Large intestine (tissue), 3 donors: ENCODE data around the gene OGG1. TPM values are rescaled to one million over a fixed set of nuclear protein-coding genes. Genes with fewer than 3 reads are reported as not detected.

Experiments used
- DNase-seq, 2 donors: peaks; one replicate each; pipeline versions ENCODE4 v3.0.0 to v3.0.0-alpha.2; 2013
- H3K27ac ChIP-seq: one replicate; pipeline ENCODE4 v1.5.1; 2013; ENCODE audit warnings: low read length
- H3K27me3 ChIP-seq: 2 replicates; pipeline ENCODE4 v1.6.1; 2013; ENCODE audit warnings: low read length; ENCODE audit not compliant: control insufficient read depth, insufficient read depth
- H3K36me3 ChIP-seq: 2 replicates; pipeline ENCODE4 v1.6.1; 2013; ENCODE audit warnings: low read length; ENCODE audit not compliant: control insufficient read depth, insufficient read depth
- H3K4me1 ChIP-seq: one replicate; pipeline ENCODE4 v1.6.1; 2013; ENCODE audit warnings: low read length; ENCODE audit not compliant: control insufficient read depth, insufficient read depth
- H3K4me3 ChIP-seq: one replicate; pipeline ENCODE4 v1.5.1; 2013; ENCODE audit warnings: low read length
- H3K9me3 ChIP-seq: one replicate; pipeline ENCODE4 v1.6.1; 2013; ENCODE audit warnings: mild to moderate bottlenecking, low read depth, low read length, moderate library complexity; ENCODE audit not compliant: control insufficient read depth
- WGBS: methylation state at CpG from one replicate; pipeline ENCODE4 v1.1.5; 2013; ENCODE audit warnings: low lambda C conversion rate; ENCODE audit not compliant: insufficient coverage; 5-methylcytosine and 5-hydroxymethylcytosine counted together
- polyA plus RNA-seq: library from polyadenylated mRNA; unstranded; fragments of 120-200 nt; gene quantifications from one replicate; pipeline ENCODE4 v1.2.1, GENCODE V29; 2013

Gene OGG1
- polyA plus RNA-seq, 1 donor = 114 TPM

DNA sequence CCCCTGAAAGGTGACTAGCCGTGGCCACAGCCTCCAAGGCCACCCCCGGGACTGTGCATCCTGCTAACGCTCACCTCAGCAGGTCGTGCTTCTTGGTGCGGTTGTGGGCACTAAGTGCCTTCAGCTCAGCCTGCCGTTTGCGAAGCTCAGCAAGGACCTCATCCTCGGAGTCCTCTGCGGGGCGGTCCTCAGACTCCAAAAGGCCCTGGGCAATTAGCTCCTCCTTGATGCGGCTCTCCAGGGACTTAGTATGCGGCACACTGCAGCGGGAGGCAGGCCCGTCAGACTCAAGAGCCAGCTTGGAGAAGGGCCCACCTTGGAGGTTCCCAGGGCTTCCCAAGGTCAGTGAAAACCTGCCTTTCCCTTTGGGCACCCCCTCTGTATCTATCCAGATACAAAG lies 34.2 kb downstream of the OGG1 start:
- Histone ChIP-seq H3K4me1 (peaks cover 29% of the 10 kb centered on the region), H3K4me3 (no peak overlapping the region), H3K9me3 (no peaks in the 10 kb centered on the region), H3K27ac (no peak overlapping the region), H3K27me3 (no peaks in the 10 kb centered on the region), H3K36me3 (peaks cover 51% of the 10 kb centered on the region)
- DNase-seq = no peak
- WGBS = no CpG with 5 or more reads among the region's 14 CpGs

- DNase-seq = no peak
- Histone ChIP-seq H3K36me3 (peaks cover 59% of the 10 kb centered on the region), H3K9me3 (no peaks in the 10 kb centered on the region), H3K27me3 (no peaks in the 10 kb centered on the region), H3K4me3 (no peak overlapping the region), H3K4me1 (peaks cover 20% of the 10 kb centered on the region), H3K27ac (no peak overlapping the region)
- WGBS = no CpG with 5 or more reads among the region's 4 CpGs
Measured at GRCh38 chr3:9784965-9785364, 35.2 kb downstream of the OGG1 start.

GRCh38 chr3:9785602-9786001 lies 35.9 kb downstream of the OGG1 start:
- H3K4me3 ChIP-seq = no peak overlapping the region
- H3K27ac ChIP-seq = no peak overlapping the region
- DNase-seq = no peak
- H3K4me1 ChIP-seq = peaks cover 14% of the 10 kb centered on the region
- H3K27me3 ChIP-seq = no peaks in the 10 kb centered on the region
- WGBS = 90% methylated on average over 2 of the region's 7 CpGs
- H3K36me3 ChIP-seq = peaks cover 57% of the 10 kb centered on the region
- no peaks in the 10 kb centered on the region for H3K9me3 ChIP-seq

- Histone ChIP-seq H3K4me3 (no peak overlapping the region), H3K27ac (no peak overlapping the region), H3K27me3 (no peaks in the 10 kb centered on the region), H3K36me3 (peaks cover 61% of the 10 kb centered on the region), H3K4me1 (peaks cover 8% of the 10 kb centered on the region), H3K9me3 (no peaks in the 10 kb centered on the region)
- DNase-seq = no peak
- no CpG with 5 or more reads among the region's 7 CpGs for WGBS
Measured at GRCh38 chr3:9786209-9786739, 36.5 kb downstream of the OGG1 start.

- Histone ChIP-seq H3K9me3 (no peaks in the 10 kb centered on the region), H3K36me3 (peaks cover 58% of the 10 kb centered on the region), H3K27ac (no peak overlapping the region), H3K4me3 (no peak overlapping the region), H3K27me3 (no peaks in the 10 kb centered on the region), H3K4me1 (peaks cover 4% of the 10 kb centered on the region)
- peak in 1 of 2 donors; percentile 59 for DNase-seq
- WGBS = 100% methylated on average over 1 of the region's 13 CpGs
Measured at GRCh38 chr3:9786825-9787669, 37.3 kb downstream of the OGG1 start.

DNA sequence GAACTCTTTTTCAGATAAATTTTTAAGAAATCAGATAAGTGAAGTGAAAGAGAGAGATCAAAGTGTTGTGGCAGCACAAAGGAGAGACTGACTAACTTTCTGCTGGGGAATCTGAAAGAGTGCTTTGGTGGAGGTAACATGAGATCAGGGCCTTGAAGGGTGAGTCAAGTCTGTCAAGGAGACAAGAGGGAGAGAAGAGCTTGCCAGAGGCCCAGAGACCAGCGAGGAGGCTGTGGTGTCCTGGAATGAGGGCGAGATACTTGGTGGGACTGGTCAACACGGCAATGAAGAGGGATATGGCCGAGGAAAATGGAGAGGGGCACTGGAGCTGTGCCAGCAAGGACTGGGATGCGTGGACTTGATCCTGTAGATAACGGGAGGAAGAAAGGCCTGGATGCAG lies 38.0 kb downstream of the OGG1 start:
- no peak overlapping the region for H3K4me3 ChIP-seq
- H3K27ac ChIP-seq = no peak overlapping the region
- peaks cover 3% of the 10 kb centered on the region for H3K4me1 ChIP-seq
- H3K27me3 ChIP-seq = no peaks in the 10 kb centered on the region
- no CpG with 5 or more reads among the region's 6 CpGs for whole genome bisulfite sequencing
- H3K9me3 ChIP-seq = no peaks in the 10 kb centered on the region
- H3K36me3 ChIP-seq = peaks cover 55% of the 10 kb centered on the region
- DNase-seq = no peak

DNA sequence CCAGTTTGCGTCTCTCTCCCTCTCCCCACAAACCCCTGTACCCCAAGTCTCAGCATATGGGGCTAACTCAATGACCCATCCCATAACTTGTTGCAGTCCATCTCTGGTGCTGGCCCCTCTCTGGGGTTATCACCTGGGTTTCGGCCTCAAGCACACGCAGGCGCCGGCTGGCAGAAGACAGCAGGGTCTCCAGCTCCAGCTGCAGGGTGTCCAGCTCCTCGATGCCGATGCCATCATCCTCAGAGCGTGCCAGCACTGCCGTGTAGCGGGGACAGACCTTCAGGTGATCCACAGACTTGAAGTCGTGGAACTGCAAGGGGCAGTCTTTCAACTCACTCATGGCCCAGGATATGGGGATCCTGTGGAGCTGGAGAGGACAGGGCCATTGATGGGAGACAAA lies 41.4 kb downstream of the OGG1 start:
- no peak for DNase-seq
- H3K27me3 ChIP-seq = no peaks in the 10 kb centered on the region
- no peak overlapping the region for H3K4me3 ChIP-seq
- peaks cover 6% of the 10 kb centered on the region for H3K4me1 ChIP-seq
- WGBS = 100% methylated on average over 1 of the region's 11 CpGs
- no peak overlapping the region for H3K27ac ChIP-seq
- H3K36me3 ChIP-seq = peaks cover 42% of the 10 kb centered on the region
- no peaks in the 10 kb centered on the region for H3K9me3 ChIP-seq

GRCh38 chr3:9791790-9792404 lies 42.1 kb downstream of the OGG1 start:
- Histone ChIP-seq H3K4me3 (peak overlapping the region; percentile 95), H3K4me1 (peaks cover 6% of the 10 kb centered on the region), H3K9me3 (no peaks in the 10 kb centered on the region), H3K27me3 (no peaks in the 10 kb centered on the region), H3K36me3 (peaks cover 35% of the 10 kb centered on the region), H3K27ac (peak overlapping the region; percentile 91)
- WGBS = 29% methylated on average over 1 of the region's 14 CpGs
- DNase-seq = no peak

- Histone ChIP-seq H3K4me3 (peak within 1 kb of the TSS; percentile 95), H3K27me3 (no peaks in the 10 kb centered on the region), H3K4me1 (peaks cover 6% of the 10 kb centered on the region), H3K9me3 (no peaks in the 10 kb centered on the region), H3K27ac (peak within 1 kb of the TSS; percentile 91), H3K36me3 (peaks cover 35% of the 10 kb centered on the region)
- 0% methylated on average over 1 of the region's 65 CpGs for WGBS
- DNase-seq = peak; percentile 91 to 98
Measured at GRCh38 chr3:9792405-9793160, 42.8 kb downstream of the OGG1 start, which contains the start of the genes ARPC4 and TADA3. ARPC4 (plus strand) TSS chr3:9793082; CDS start chr3:9793122, 40 bp downstream. TADA3 (minus strand) TSS chr3:9792473; CDS start chr3:9791466, 1,007 bp downstream.
